A673 (cell line): Measurements from ENCODE around the gene LMCD1.

Experiments used
- CTCF ChIP-seq: fragments of 300-800, 200-600 bp; sonication (generic); conservative IDR thresholded peaks from 2 replicates; pipeline ENCODE4 v1.5.1; 2017; ENCODE audit warnings: low read depth, mild to moderate bottlenecking, antibody characterized with exemption, low read length, moderate library complexity, mixed read lengths
- EZH2 ChIP-seq: fragments of 200-600 bp; sonication (generic); IDR thresholded peaks from 2 replicates; pipeline ENCODE4 v1.6.1; 2017; ENCODE audit warnings: borderline replicate concordance, low read depth, mild to moderate bottlenecking, mixed read lengths, antibody characterized with exemption, low read length; ENCODE audit not compliant: poor library complexity, severe bottlenecking

DNA sequence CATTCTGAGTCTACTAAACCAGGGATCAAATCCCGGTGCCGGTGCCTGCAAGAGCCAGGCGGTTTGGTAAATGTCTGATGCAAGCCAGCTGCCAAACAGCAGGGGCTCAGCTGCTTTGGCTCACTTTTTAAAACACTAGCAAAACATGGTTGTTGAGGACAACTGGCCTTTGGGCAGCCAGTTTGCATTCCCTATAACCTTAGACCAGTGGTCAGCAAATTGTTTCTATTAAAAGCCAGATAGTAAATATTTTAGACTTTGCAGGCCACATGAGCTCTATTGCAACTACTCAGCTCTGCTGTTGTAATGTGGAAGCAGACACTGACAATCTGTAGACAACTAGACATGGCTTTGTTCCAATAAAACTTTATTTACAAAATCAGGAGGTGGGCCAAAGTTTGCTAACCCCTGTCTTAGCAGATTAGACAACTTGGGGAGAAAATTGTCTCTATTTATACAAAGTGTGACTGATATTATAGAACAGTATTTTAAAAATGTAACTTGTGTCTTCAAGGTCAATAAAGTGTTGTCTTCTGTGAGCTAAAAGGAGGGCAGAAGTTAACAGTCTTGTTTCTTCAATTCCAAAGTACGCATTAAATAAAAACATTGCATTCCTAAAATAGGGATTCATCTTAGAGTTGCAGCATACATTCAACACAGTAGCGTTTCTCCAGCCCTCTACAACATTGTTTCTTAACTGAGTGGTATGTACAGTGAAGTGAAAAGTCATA, 75.4 kb downstream of the LMCD1 start:
- TF ChIP-seq CTCF (no peak), EZH2 (no peak)
